ENCODE measurements around the gene ARG1. TPM values are rescaled to one million over a fixed set of nuclear protein-coding genes. Genes with fewer than 3 reads are reported as not detected.

The ARG1 gene
- total RNA-seq, 1 donor from 2014 or later = not detected

GRCh38 chr6:131545317-131545716 is 27.7 kb upstream of the ARG1 start:
- H3K4me3 ChIP-seq = no peak overlapping the region
- no peaks in the 10 kb centered on the region for H3K27me3 ChIP-seq
- no peak overlapping the region for H3K27ac ChIP-seq
- DNase-seq (ENCODE audit: extremely low spot score in 2 of 2) = no peak
- no peaks in the 10 kb centered on the region for H3K4me1 ChIP-seq
- intact Hi-C loops (cut with DNase I) = no loop called here
- no peaks in the 10 kb centered on the region for H3K9me3 ChIP-seq
- no peak for TF ChIP-seq POLR2AphosphoS5 (IDR thresholded peaks at IDR 0.05; ENCODE audit: insufficient read depth in 1 of 2, low read depth in 1 of 2)
- no peak for TF ChIP-seq CTCF (IDR thresholded peaks at IDR 0.05)
- TF ChIP-seq POLR2A (IDR thresholded peaks at IDR 0.05) = no peak
- no peaks in the 10 kb centered on the region for H3K36me3 ChIP-seq

- TF ChIP-seq POLR2AphosphoS5 (IDR thresholded peaks at IDR 0.05; ENCODE audit: insufficient read depth in 1 of 2, low read depth in 1 of 2) = no peak
- TF ChIP-seq CTCF (IDR thresholded peaks at IDR 0.05) = no peak
- TF ChIP-seq POLR2A (IDR thresholded peaks at IDR 0.05) = no peak
- Histone ChIP-seq H3K4me3 (no peak overlapping the region), H3K27me3 (no peaks in the 10 kb centered on the region), H3K36me3 (no peaks in the 10 kb centered on the region), H3K4me1 (no peaks in the 10 kb centered on the region), H3K9me3 (no peaks in the 10 kb centered on the region), H3K27ac (no peak overlapping the region)
- intact Hi-C loops (cut with DNase I) = no loop called here
- DNase-seq (ENCODE audit: extremely low spot score in 2 of 2) = no peak
Measured at GRCh38 chr6:131547488-131547887, 25.5 kb upstream of the ARG1 start.

- DNase-seq (ENCODE audit: extremely low spot score in 2 of 2) = no peak
- TF ChIP-seq POLR2AphosphoS5 (IDR thresholded peaks at IDR 0.05; ENCODE audit: insufficient read depth in 1 of 2, low read depth in 1 of 2) (no peak), CTCF (IDR thresholded peaks at IDR 0.05) (no peak), POLR2A (IDR thresholded peaks at IDR 0.05) (no peak)
- intact Hi-C loops (cut with DNase I) = no loop called here
Measured at GRCh38 chr6:131548441-131548840, 24.6 kb upstream of the ARG1 start.

GRCh38 chr6:131549811-131550210 is 23.2 kb upstream of the ARG1 start:
- Histone ChIP-seq H3K9me3 (no peaks in the 10 kb centered on the region), H3K27ac (no peak overlapping the region), H3K27me3 (no peaks in the 10 kb centered on the region), H3K4me1 (no peaks in the 10 kb centered on the region), H3K4me3 (no peak overlapping the region), H3K36me3 (no peaks in the 10 kb centered on the region)
- TF ChIP-seq POLR2AphosphoS5 (IDR thresholded peaks at IDR 0.05; ENCODE audit: insufficient read depth in 1 of 2, low read depth in 1 of 2) = no peak
- no peak for TF ChIP-seq CTCF (IDR thresholded peaks at IDR 0.05)
- no peak for TF ChIP-seq POLR2A (IDR thresholded peaks at IDR 0.05)
- intact Hi-C loops (cut with DNase I) = no loop called here
- DNase-seq (ENCODE audit: extremely low spot score in 2 of 2) = no peak

More at GRCh38 chr6:131548441-131548840, 24.6 kb upstream of the ARG1 start:
- H3K9me3 ChIP-seq = no peaks in the 10 kb centered on the region
- H3K4me1 ChIP-seq = no peaks in the 10 kb centered on the region
- no peaks in the 10 kb centered on the region for H3K36me3 ChIP-seq
- H3K27me3 ChIP-seq = no peaks in the 10 kb centered on the region
- H3K4me3 ChIP-seq = no peak overlapping the region
- no peak overlapping the region for H3K27ac ChIP-seq

GRCh38 chr6:131551902-131552301 is 21.1 kb upstream of the ARG1 start:
- no peaks in the 10 kb centered on the region for H3K27me3 ChIP-seq
- H3K36me3 ChIP-seq = no peaks in the 10 kb centered on the region
- TF ChIP-seq CTCF (IDR thresholded peaks at IDR 0.05) (no peak), POLR2A (IDR thresholded peaks at IDR 0.05) (no peak), POLR2AphosphoS5 (IDR thresholded peaks at IDR 0.05; ENCODE audit: insufficient read depth in 1 of 2, low read depth in 1 of 2) (no peak)
- DNase-seq (ENCODE audit: extremely low spot score in 2 of 2) = no peak
- H3K4me3 ChIP-seq = no peak overlapping the region
- no peak overlapping the region for H3K27ac ChIP-seq
- no peaks in the 10 kb centered on the region for H3K9me3 ChIP-seq
- intact Hi-C loops (cut with DNase I) = no loop called here
- H3K4me1 ChIP-seq = no peaks in the 10 kb centered on the region
